PC-9 (cell line): ENCODE results near the gene MSH5. TPM values are rescaled to one million over a fixed set of nuclear protein-coding genes. Genes with fewer than 3 reads are reported as not detected.
A peak's percentile ranks its signal among the peaks of the same experiment; 100 is the strongest.

Source experiments
- BruUV-seq: library from RNA; stranded (reverse); fragments of 400-500 nt; replicated peaks from 2 replicates; lab custom pipeline; 2021; lab: Mats Ljungman, UMichigan
- CTCF ChIA-PET: fragments of 300-600 bp; sonication (Branson Sonifier 250); formaldehyde crosslinking; loops from one replicate; lab custom pipeline; 2022; ENCODE audit warnings: antibody characterized with exemption; lab: Charles Lee
- POLR2A ChIA-PET: fragments of 300-600 bp; sonication (Branson Sonifier 250); formaldehyde crosslinking; loops from one replicate; lab custom pipeline; 2022; ENCODE audit warnings: antibody characterized with exemption; ENCODE audit not compliant: unreplicated experiment; lab: Charles Lee
- DNase-seq, 2 experiments: peaks; one replicate each; pipeline versions ENCODE4 v3.0.0 to v3.0.0-alpha.2; 2015 to 2022; ENCODE audit warnings: mixed read lengths in 1 of 2
- H2AFZ ChIP-seq: fragments of 200-600 bp; sonication (generic); 2 replicates; pipeline ENCODE4 v1.8.1; 2017; ENCODE audit warnings: antibody characterized with exemption
- H3F3A ChIP-seq: fragments of 200-600 bp; sonication (generic); 2 replicates; pipeline ENCODE4 v1.8.1; 2017; ENCODE audit warnings: antibody characterized with exemption, mild to moderate bottlenecking, low read depth; ENCODE audit not compliant: insufficient read depth
- H3K27ac ChIP-seq: fragments of 200-600 bp; sonication (generic); 2 replicates; pipeline ENCODE4 v1.6.1; 2016; ENCODE audit warnings: mixed run types
- H3K27me3 ChIP-seq: fragments of 200-600 bp; sonication (generic); 2 replicates; pipeline ENCODE4 v1.6.1; 2016; ENCODE audit warnings: low read depth, mixed run types; ENCODE audit not compliant: insufficient read depth
- H3K36me3 ChIP-seq: fragments of 200-600 bp; sonication (generic); 2 replicates; pipeline ENCODE4 v1.6.1; 2016; ENCODE audit warnings: low read depth, mixed run types
- H3K4me1 ChIP-seq: fragments of 200-600 bp; sonication (generic); replicated peaks from 2 replicates; pipeline ENCODE4 v1.6.1; 2016; ENCODE audit warnings: mixed run types; ENCODE audit not compliant: insufficient read depth
- H3K4me2 ChIP-seq: fragments of 200-600 bp; sonication (generic); 2 replicates; pipeline ENCODE4 v1.6.1; 2017; ENCODE audit warnings: mixed run types
- H3K4me3 ChIP-seq: fragments of 200-600 bp; sonication (generic); 2 replicates; pipeline ENCODE4 v1.6.1; 2016; ENCODE audit warnings: mixed run types
- H3K79me2 ChIP-seq: fragments of 200-600 bp; sonication (generic); 2 replicates; pipeline ENCODE4 v1.6.1; 2017; ENCODE audit warnings: low read depth, mixed run types
- H3K9me2 ChIP-seq: fragments of 200-600 bp; sonication (generic); 2 replicates; pipeline ENCODE4 v1.8.1; 2017; ENCODE audit warnings: mild to moderate bottlenecking; ENCODE audit not compliant: insufficient read depth
- H3K9me3 ChIP-seq: fragments of 200-600 bp; sonication (generic); 2 replicates; pipeline ENCODE4 v1.8.1; 2016; ENCODE audit warnings: low read depth; ENCODE audit not compliant: insufficient read depth
- H4K20me1 ChIP-seq: fragments of 200-600 bp; sonication (generic); 2 replicates; pipeline ENCODE4 v1.8.1; 2017; ENCODE audit not compliant: insufficient read depth
- EZH2 ChIP-seq: fragments of 200-600 bp; sonication (generic); IDR thresholded peaks from 2 replicates; pipeline ENCODE4 v1.8.0; 2017; ENCODE audit warnings: antibody characterized with exemption, low read depth
- intact Hi-C: fragments of 100-400 bp; cut with micrococcal nuclease; formaldehyde crosslinking; loops from one replicate; pipeline ENCODE4 v1.10.0; 2022; ENCODE audit not compliant: unreplicated experiment
- total RNA-seq: library from RNA; stranded (reverse); gene quantifications from 2 replicates; pipeline ENCODE4 v1.2.3, GENCODE V29; 2021
- TF ChIP-seq, protein P1 (sequence below): fragments of 200-600 bp; sonication (generic); conservative IDR thresholded peaks from 2 replicates; pipeline ENCODE4 v1.6.1; 2017; ENCODE audit warnings: mixed run types, antibody characterized with exemption, mild to moderate bottlenecking, moderate library complexity

Gene MSH5
- total RNA-seq, 1 experiment from 2014 or later: 50.0 TPM

DNA sequence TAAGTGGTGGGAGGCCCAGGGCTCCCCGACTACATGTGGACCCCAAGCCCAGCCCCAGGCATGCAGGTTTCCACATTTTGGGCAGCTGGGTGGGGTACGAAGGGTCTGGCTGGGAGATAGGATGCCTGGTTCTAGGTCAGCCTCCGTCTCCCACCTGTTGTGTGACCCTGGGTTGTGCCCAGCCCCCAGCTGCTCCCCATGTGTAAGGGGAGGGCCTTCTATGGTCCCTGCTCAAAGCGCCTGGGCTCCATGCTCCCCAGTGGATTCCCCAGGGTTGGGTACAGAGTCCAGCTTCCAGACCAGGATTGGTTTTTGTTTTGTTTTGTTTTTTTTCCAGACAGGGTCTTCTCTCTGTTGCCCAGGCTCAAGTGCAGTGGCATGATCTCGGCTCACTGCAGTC, 38.4 kb downstream of the MSH5 start:
- peak overlapping the region; percentile 58 for H3K27ac ChIP-seq
- TF ChIP-seq EZH2: no peak
- TF ChIP-seq, protein P1, sequence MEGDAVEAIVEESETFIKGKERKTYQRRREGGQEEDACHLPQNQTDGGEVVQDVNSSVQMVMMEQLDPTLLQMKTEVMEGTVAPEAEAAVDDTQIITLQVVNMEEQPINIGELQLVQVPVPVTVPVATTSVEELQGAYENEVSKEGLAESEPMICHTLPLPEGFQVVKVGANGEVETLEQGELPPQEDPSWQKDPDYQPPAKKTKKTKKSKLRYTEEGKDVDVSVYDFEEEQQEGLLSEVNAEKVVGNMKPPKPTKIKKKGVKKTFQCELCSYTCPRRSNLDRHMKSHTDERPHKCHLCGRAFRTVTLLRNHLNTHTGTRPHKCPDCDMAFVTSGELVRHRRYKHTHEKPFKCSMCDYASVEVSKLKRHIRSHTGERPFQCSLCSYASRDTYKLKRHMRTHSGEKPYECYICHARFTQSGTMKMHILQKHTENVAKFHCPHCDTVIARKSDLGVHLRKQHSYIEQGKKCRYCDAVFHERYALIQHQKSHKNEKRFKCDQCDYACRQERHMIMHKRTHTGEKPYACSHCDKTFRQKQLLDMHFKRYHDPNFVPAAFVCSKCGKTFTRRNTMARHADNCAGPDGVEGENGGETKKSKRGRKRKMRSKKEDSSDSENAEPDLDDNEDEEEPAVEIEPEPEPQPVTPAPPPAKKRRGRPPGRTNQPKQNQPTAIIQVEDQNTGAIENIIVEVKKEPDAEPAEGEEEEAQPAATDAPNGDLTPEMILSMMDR: no peak
- H2AFZ ChIP-seq: no peak overlapping the region
- CTCF ChIA-PET: interaction anchor here (0.6 kb wide), 1 partner anchor 43 kb away, joined by 9 read pairs; no protein-coding TSS in a partner anchor
- H3K36me3 ChIP-seq: peaks cover 12% of the 10 kb centered on the region; the same call in 1 of the 2 replicates
- BruUV-seq: no TSS peak
- no peaks in the 10 kb centered on the region for H3K9me2 ChIP-seq
- peaks cover 28% of the 10 kb centered on the region; the same call in 1 of the 2 replicates for H3F3A ChIP-seq
- H3K9me3 ChIP-seq: no peaks in the 10 kb centered on the region
- POLR2A ChIA-PET: interaction anchor here (0.6 kb wide), 1 partner anchor 122 kb away, joined by 3 read pairs; no protein-coding TSS in a partner anchor
- no peaks in the 10 kb centered on the region for H4K20me1 ChIP-seq
- H3K4me1 ChIP-seq: peaks cover 31% of the 10 kb centered on the region
- no peaks in the 10 kb centered on the region for H3K27me3 ChIP-seq
- DNase-seq: no peak
- H3K4me3 ChIP-seq: no peak overlapping the region
- H3K4me2 ChIP-seq: no peak overlapping the region
- intact Hi-C loops: loop anchor here (10.0 kb wide), 1 partner anchor 177 kb away; the partner anchor contains the start of genes NELFE and SKIC2
- H3K79me2 ChIP-seq: no peaks in the 10 kb centered on the region

DNA sequence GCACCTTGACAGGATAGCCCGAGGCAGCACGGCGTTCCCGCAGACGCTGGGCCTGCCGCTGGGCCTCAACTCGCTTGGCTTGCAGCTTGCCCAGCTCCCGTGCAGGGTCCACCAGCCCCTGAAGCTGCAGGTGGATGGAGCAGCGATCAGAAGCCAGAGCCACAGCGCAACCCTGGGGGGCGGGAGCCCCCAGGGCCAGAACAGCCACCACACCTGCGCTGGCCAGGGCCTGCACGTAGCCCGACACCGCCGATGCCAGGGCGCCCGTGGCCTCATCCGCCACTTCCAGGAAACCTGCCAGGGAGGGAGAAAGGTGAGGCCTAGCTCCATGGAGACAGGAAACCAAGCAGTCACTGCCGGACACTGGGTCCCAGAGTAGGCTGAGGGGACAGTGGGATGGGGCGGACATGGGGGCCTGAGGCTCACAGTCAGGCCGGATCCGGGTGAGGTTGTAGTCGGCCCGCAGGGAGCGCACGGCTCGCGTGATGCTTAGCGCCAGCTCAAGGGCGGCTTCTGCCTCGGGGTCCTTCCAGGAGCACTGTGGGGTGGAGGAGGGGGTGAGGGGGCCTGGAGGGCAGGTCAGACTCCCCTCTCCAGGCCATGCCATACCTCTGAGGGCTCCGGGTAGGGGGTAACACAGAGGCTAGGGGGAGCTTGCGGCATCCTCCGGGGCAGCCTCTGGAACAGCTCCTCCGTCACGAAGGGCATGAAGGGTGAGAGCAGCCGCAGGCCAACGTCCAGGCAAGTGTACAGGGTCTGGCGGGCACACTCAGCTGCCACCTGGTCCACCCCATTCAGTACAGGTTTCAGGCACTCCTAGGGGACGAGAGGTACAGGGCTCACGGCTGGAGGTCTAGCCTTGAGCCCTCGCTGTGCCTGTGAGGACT, 39.4 kb downstream of the MSH5 start:
- no peaks in the 10 kb centered on the region for H3K9me2 ChIP-seq
- intact Hi-C loops: loop anchor here (10.0 kb wide), 1 partner anchor 176 kb away; the partner anchor contains the start of genes NELFE and SKIC2
- H3K4me2 ChIP-seq: no peak overlapping the region
- ChIA-PET POLR2A (interaction anchor here (0.6 kb wide), 1 partner anchor 166 kb away, joined by 5 read pairs; the partner anchor contains the start of gene CFB), CTCF (no interaction called here)
- BruUV-seq: no TSS peak
- H3K27me3 ChIP-seq: no peaks in the 10 kb centered on the region
- H3K4me1 ChIP-seq: peaks cover 31% of the 10 kb centered on the region
- H3K79me2 ChIP-seq: no peaks in the 10 kb centered on the region
- H4K20me1 ChIP-seq: no peaks in the 10 kb centered on the region
- DNase-seq: no peak
- TF ChIP-seq EZH2: no peak
- TF ChIP-seq, protein P1: no peak
- peaks cover 16% of the 10 kb centered on the region; the same call in 1 of the 2 replicates for H3K36me3 ChIP-seq
- H3K27ac ChIP-seq: no peak overlapping the region
- no peak overlapping the region for H3K4me3 ChIP-seq
- H2AFZ ChIP-seq: no peak overlapping the region
- H3F3A ChIP-seq: peaks cover 24% of the 10 kb centered on the region; the same call in 1 of the 2 replicates
- no peaks in the 10 kb centered on the region for H3K9me3 ChIP-seq

DNA sequence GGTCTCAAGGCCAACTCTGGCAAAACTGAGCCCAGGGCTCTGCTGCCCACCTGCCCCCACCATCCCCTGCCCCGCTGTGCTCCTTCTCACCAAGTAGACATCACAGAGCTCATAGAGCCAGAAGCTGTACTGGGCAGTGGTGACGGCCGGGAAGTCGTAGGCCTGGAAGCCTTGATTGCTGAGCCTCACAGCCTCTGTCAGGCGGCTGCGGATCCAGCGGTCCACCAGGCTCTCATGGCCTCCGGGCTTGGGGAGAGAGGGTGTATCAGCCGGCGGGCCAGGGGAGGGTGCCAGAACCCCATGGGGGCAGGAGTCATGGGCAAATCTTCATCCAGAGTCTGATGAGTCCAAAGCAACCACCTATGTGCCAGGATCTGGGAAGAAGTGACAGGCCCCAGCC, 40.1 kb downstream of the MSH5 start:
- TF ChIP-seq, protein P1: no peak
- TF ChIP-seq EZH2: no peak
- BruUV-seq: no TSS peak
- intact Hi-C loops: loop anchor here (10.0 kb wide), 1 partner anchor 175 kb away; the partner anchor contains the start of genes NELFE and SKIC2

More for the DNA sequence above, 40.1 kb downstream of the MSH5 start:
- no peak overlapping the region for H2AFZ ChIP-seq
- H3K79me2 ChIP-seq: no peaks in the 10 kb centered on the region
- H3K4me2 ChIP-seq: no peak overlapping the region
- H3K9me3 ChIP-seq: no peaks in the 10 kb centered on the region
- no peaks in the 10 kb centered on the region for H4K20me1 ChIP-seq
- no peaks in the 10 kb centered on the region for H3K27me3 ChIP-seq
- ChIA-PET POLR2A (interaction anchor here (0.6 kb wide), 1 partner anchor 166 kb away, joined by 5 read pairs; the partner anchor contains the start of gene CFB), CTCF (no interaction called here)
- H3F3A ChIP-seq: peaks cover 24% of the 10 kb centered on the region; the same call in 1 of the 2 replicates
- no peak for DNase-seq
- H3K4me1 ChIP-seq: peaks cover 28% of the 10 kb centered on the region
- no peak overlapping the region for H3K4me3 ChIP-seq
- no peaks in the 10 kb centered on the region for H3K9me2 ChIP-seq
- H3K27ac ChIP-seq: no peak overlapping the region
- H3K36me3 ChIP-seq: peaks cover 18% of the 10 kb centered on the region; the same call in 1 of the 2 replicates
